Cardiac fibroblast (primary cell): ENCODE measurements around the gene EDARADD.

Experiments
- DNase-seq, 2 donors: peaks; one replicate each; pipeline versions ENCODE4 v3.0.0 to v3.0.0-alpha.2; 2010; ENCODE audit warnings: low read depth in 2 of 2
- H3K4me3 ChIP-seq, 2 donors: replicated peaks in 1 of 2; 1 replicate in 1 of 2; 2 replicates in 1 of 2; pipeline ENCODE4 v1.5.1; 2011; ENCODE audit warnings: low read depth in 2 of 2, low read length in 2 of 2, mild to moderate bottlenecking in 2 of 2, moderate library complexity in 1 of 2
- CTCF ChIP-seq: IDR thresholded peaks from one replicate; pipeline ENCODE4 v1.5.1; 2011; ENCODE audit warnings: low read depth, mild to moderate bottlenecking, low read length, inconsistent platforms

EDARADD gene

GRCh38 chr1:236429715-236430274 lies 35.7 kb downstream of the EDARADD start:
- no peak for TF ChIP-seq CTCF
- DNase-seq = no peak
- no peak overlapping the region for H3K4me3 ChIP-seq

GRCh38 chr1:236433819-236434315 lies 39.8 kb downstream of the EDARADD start:
- H3K4me3 ChIP-seq = no peak overlapping the region
- no peak for DNase-seq
- no peak for TF ChIP-seq CTCF

- no peak for DNase-seq
- H3K4me3 ChIP-seq = no peak overlapping the region
- no peak for TF ChIP-seq CTCF
Observed at GRCh38 chr1:236438614-236439013, 44.5 kb downstream of the EDARADD start.

GRCh38 chr1:236440373-236440772 lies 46.3 kb downstream of the EDARADD start:
- no peak for DNase-seq
- H3K4me3 ChIP-seq = no peak overlapping the region
- no peak for TF ChIP-seq CTCF

GRCh38 chr1:236450779-236451178 lies 56.7 kb downstream of the EDARADD start:
- DNase-seq = no peak
- TF ChIP-seq CTCF = no peak
- H3K4me3 ChIP-seq = no peak overlapping the region

GRCh38 chr1:236451796-236452373 lies 57.8 kb downstream of the EDARADD start:
- DNase-seq = peak in 1 of 2 donors; percentile 14
- H3K4me3 ChIP-seq = no peak overlapping the region
- TF ChIP-seq CTCF = no peak
